AG10803 (cell line): ENCODE data around the gene TMEM169.

ENCODE experiments used
- DNase-seq: peaks from one replicate; pipeline ENCODE4 v3.0.0; 2010; ENCODE audit warnings: low read depth
- H3K4me3 ChIP-seq: 2 replicates; pipeline ENCODE4 v1.5.1; 2011; ENCODE audit warnings: mild to moderate bottlenecking, low read length, control low read depth
- TF ChIP-seq, protein P1 (sequence below): conservative IDR thresholded peaks from 2 replicates; pipeline ENCODE4 v1.5.1; 2011; ENCODE audit warnings: mild to moderate bottlenecking, low read length, control low read depth, inconsistent platforms

The TMEM169 gene

DNA sequence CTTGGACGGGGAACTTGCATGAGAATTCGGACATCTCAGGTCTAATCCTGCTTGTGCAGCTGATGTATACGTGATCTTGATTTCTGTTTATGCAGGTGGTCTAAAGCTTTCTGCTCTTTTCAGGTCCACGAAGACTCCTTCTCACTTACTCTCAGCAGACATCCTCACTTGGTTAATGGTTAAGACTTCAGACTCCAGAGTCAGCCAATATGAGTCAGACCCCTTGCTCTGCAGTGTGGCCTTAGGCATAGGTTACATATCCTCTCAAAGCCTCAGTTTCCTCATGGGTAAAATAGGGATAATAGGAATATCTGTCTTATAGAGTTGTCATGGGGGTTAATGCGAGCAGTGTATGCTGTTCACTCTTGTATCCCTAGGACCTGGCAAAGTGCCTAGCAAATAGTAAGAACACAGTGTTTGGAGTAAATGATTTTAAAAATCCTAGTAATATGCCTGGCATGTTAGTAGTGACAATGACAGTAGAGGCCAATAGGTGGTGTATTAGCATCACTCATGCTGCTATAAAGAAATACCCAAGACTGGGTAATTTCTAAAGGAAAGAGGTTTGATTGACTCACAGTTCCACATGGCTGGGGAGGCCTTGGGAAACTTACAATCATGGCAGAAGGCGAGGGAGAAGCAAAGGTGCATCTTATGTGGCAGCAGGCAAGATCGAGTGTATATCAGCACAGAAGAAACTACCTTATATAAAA lies 69.8 kb downstream of the TMEM169 start:
- peak; percentile 17 for DNase-seq

More for the DNA sequence above, 69.8 kb downstream of the TMEM169 start:
- TF ChIP-seq, protein P1, sequence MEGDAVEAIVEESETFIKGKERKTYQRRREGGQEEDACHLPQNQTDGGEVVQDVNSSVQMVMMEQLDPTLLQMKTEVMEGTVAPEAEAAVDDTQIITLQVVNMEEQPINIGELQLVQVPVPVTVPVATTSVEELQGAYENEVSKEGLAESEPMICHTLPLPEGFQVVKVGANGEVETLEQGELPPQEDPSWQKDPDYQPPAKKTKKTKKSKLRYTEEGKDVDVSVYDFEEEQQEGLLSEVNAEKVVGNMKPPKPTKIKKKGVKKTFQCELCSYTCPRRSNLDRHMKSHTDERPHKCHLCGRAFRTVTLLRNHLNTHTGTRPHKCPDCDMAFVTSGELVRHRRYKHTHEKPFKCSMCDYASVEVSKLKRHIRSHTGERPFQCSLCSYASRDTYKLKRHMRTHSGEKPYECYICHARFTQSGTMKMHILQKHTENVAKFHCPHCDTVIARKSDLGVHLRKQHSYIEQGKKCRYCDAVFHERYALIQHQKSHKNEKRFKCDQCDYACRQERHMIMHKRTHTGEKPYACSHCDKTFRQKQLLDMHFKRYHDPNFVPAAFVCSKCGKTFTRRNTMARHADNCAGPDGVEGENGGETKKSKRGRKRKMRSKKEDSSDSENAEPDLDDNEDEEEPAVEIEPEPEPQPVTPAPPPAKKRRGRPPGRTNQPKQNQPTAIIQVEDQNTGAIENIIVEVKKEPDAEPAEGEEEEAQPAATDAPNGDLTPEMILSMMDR, result peak; percentile 37
- H3K4me3 ChIP-seq, result no peak overlapping the region
